ENCODE data around the gene DENND6B.

The DENND6B gene

DNA sequence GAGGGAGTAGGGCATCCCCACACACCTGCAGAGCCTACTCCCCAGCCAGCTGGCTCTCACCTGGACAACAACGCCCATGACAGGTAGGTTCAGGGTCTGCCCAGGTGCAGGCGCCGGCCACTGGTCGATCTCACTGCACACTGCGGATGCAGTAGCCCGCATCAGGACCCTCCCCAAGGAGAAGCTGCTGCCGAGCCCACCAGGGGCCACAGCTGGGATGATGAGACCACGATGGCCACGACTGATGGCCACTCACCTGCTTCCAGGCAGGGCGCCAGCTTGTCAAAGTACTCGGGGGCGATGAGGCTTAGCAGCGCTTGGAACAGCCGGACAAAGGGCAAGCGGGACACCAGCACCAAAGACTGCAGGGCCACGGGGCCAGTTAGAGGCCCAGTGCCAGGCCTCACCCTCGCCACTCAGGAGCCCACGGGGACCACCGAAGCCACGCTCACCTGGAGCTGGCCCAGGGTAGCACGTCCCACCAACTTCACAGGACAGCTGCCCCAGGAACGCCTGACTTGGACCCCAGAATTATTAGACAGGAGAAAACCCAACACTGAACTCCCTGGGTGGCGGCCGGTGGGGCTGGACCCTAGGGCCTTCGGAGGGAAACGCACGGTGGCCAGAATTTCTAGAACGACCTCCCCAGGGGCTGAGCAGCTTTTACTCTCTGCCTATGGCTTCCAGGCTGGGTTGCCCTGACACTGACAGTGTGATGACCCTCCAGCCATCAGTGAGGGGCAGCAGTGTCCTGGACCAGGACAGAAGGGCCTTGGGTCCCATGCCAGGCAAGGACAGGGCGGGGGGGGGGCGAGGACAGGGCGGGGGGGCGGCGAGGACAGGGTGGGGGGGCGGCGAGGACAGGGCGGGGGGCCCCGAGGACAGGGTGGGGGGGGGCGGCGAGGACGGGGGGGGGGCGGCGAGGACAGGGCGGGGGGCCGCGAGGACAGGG, 10.4 kb downstream of the DENND6B start (continued):
- no peak for TF ChIP-seq BACH2 (CRISPR knock-in tag; IDR thresholded peaks at IDR 0.05; ENCODE audit: borderline replicate concordance)
- TF ChIP-seq, protein P1, sequence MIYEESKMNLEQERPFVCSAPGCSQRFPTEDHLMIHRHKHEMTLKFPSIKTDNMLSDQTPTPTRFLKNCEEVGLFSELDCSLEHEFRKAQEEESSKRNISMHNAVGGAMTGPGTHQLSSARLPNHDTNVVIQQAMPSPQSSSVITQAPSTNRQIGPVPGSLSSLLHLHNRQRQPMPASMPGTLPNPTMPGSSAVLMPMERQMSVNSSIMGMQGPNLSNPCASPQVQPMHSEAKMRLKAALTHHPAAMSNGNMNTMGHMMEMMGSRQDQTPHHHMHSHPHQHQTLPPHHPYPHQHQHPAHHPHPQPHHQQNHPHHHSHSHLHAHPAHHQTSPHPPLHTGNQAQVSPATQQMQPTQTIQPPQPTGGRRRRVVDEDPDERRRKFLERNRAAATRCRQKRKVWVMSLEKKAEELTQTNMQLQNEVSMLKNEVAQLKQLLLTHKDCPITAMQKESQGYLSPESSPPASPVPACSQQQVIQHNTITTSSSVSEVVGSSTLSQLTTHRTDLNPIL (CRISPR knock-in tag; IDR thresholded peaks at IDR 0.05; ENCODE audit: low read depth): no peak
- TF ChIP-seq ZNF8 (CRISPR knock-in tag; IDR thresholded peaks at IDR 0.05): no peak
- TF ChIP-seq ARNTL (CRISPR knock-in tag; IDR thresholded peaks at IDR 0.05; ENCODE audit: borderline replicate concordance, low read depth): no peak
- no peak for TF ChIP-seq SNAI2 (CRISPR knock-in tag; IDR thresholded peaks at IDR 0.05)

DNA sequence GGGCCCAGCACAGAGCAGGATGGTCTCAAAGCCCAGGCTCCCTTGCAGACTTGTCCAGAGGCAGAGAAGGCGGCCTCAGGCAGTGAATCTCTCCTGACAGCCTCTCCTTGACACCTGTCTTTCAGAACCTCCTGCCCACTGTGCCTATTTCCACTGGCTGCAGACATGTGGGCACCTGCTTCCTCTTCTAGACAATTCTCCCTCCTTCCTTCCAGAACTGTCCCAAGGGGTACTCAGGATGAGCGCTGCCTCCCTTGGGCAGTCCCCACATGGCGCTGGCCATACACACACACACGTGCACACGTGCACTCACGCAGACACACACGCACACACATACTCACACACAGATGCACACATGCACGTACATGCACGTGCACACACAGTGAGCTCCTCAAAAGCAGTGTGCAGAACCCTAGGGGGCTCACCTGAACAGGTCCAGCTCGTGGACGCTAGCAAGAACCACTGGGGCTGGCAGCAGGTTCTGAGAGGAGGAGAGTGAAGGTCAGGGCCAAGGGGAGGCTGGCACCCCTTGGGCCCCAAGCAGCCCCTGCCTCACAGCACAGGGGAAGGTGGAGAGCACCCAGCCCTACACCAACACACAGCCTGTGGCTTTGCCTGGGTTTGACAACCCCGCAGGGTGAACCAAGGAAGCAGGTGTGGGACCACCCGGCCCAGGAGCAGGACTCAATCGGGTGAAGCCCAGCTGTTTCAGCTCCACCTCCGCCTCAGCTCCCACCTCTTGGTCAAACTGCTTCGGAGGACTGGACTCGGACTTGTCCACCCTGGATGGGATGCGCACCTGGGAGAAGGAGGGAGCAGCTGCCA, 11.3 kb downstream of the DENND6B start:
- ATAC-seq: no peak

DNA sequence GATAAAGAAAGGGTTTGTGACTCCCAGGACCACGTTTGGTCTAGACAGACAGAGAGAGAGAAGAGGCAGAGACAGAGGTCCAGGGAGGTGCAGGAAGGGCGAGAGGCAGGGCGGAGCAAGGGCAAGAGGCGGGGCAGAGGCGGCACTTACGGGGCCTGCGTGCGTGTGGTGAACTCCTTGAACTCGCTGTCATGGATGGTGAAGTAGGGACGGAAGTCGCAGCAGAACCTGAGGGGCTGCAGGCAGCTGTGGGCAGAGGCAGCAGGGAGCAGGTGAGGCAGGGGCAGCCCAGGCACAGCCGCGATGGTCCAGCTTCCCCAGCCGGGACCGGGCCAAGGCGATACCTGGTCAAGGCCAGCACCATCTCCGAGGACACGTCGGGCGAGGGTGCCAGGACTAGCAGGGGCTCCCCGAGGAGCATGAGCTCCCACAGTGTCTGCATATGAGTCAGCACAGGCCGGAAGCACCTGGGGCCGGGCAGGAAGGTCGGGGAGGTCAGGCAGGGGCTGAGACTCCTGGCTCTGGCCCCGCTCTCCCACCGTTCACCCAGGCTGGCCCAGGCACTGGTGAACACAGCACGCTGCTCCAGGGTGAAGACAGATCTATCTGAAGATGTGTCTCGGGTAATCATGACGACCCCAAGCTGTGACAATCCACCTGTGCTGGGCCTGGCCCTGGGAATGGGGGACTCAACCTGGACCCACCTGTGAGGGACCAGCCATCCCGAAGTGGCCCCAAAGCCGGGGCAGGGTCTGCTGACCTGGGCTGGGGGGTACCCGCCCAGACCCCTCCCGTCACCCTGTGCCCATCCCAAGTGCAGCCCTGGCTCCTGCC, 12.1 kb downstream of the DENND6B start:
- ATAC-seq: no peak

More for the DNA sequence above, 11.3 kb downstream of the DENND6B start:
- TF ChIP-seq TOX (CRISPR knock-in tag; IDR thresholded peaks at IDR 0.05; ENCODE audit: borderline replicate concordance) (no peak), GLIS3 (CRISPR knock-in tag; IDR thresholded peaks at IDR 0.05) (no peak), ZC3H10 (CRISPR knock-in tag; IDR thresholded peaks at IDR 0.05) (no peak), BACH2 (CRISPR knock-in tag; IDR thresholded peaks at IDR 0.05; ENCODE audit: borderline replicate concordance) (no peak), ARNTL (CRISPR knock-in tag; IDR thresholded peaks at IDR 0.05; ENCODE audit: borderline replicate concordance, low read depth) (no peak), ZNF565 (CRISPR knock-in tag; conservative IDR thresholded peaks at IDR 0.05; ENCODE audit: low read depth) (no peak), ISL1 (CRISPR knock-in tag; IDR thresholded peaks at IDR 0.05) (no peak)
- TF ChIP-seq, protein P2, sequence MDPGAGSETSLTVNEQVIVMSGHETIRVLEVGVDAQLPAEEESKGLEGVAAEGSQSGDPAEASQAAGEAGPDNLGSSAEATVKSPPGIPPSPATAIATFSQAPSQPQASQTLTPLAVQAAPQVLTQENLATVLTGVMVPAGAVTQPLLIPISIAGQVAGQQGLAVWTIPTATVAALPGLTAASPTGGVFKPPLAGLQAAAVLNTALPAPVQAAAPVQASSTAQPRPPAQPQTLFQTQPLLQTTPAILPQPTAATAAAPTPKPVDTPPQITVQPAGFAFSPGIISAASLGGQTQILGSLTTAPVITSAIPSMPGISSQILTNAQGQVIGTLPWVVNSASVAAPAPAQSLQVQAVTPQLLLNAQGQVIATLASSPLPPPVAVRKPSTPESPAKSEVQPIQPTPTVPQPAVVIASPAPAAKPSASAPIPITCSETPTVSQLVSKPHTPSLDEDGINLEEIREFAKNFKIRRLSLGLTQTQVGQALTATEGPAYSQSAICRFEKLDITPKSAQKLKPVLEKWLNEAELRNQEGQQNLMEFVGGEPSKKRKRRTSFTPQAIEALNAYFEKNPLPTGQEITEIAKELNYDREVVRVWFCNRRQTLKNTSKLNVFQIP (CRISPR knock-in tag; IDR thresholded peaks at IDR 0.05; ENCODE audit: borderline replicate concordance, low read depth): no peak
- TF ChIP-seq, protein P3, sequence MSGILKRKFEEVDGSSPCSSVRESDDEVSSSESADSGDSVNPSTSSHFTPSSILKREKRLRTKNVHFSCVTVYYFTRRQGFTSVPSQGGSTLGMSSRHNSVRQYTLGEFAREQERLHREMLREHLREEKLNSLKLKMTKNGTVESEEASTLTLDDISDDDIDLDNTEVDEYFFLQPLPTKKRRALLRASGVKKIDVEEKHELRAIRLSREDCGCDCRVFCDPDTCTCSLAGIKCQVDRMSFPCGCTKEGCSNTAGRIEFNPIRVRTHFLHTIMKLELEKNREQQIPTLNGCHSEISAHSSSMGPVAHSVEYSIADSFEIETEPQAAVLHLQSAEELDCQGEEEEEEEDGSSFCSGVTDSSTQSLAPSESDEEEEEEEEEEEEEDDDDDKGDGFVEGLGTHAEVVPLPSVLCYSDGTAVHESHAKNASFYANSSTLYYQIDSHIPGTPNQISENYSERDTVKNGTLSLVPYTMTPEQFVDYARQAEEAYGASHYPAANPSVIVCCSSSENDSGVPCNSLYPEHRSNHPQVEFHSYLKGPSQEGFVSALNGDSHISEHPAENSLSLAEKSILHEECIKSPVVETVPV (CRISPR knock-in tag; IDR thresholded peaks at IDR 0.05): no peak

DNA sequence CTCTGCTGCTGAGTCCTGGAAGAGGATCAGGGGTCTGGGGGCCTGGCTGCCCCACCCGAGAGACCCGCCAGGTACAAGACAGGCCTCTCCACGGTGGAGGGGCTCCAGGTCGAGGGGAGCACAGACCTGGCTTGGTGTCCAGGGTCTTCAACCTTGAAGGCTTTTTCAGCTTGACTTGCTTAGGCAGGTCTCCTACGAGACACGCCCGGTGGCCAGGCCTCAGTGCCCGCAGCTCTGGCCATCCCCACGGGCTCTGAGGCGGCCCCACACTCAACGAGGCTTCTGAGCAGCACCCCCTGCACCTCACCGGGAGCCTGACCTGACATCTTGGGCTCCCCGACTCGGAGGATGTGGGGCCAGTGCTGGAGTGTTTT, 12.7 kb downstream of the DENND6B start:
- no peak for TF ChIP-seq OSR1 (CRISPR knock-in tag; IDR thresholded peaks at IDR 0.05)
- TF ChIP-seq ZNF8 (CRISPR knock-in tag; IDR thresholded peaks at IDR 0.05): no peak
- no peak for ATAC-seq

More for the DNA sequence above, 12.1 kb downstream of the DENND6B start:
- TF ChIP-seq ARNTL (CRISPR knock-in tag; IDR thresholded peaks at IDR 0.05; ENCODE audit: borderline replicate concordance, low read depth) (no peak), BACH2 (CRISPR knock-in tag; IDR thresholded peaks at IDR 0.05; ENCODE audit: borderline replicate concordance) (no peak), CSDC2 (CRISPR knock-in tag; IDR thresholded peaks at IDR 0.05) (no peak)

DNA sequence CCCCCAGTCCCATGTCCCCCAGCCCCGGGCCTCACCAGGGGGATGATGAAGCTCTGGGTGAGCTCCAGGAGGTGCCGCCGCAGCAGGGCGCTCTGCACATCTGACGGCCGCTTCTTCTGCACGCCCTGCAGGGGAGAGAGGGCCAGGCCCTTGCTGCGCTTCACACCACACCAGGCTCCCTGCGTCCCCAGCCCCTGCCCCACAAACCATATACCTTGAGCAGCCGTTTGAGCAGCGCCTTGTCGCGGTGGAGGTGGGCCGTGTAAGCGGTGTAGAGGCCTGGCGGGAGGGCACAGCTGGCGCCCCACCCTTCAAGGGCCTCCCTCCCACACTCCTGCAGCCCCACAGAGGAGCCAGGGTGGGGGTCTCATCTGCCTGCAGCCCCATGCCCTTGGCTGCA, 13.2 kb downstream of the DENND6B start:
- no peak for ATAC-seq
- TF ChIP-seq, protein P4, sequence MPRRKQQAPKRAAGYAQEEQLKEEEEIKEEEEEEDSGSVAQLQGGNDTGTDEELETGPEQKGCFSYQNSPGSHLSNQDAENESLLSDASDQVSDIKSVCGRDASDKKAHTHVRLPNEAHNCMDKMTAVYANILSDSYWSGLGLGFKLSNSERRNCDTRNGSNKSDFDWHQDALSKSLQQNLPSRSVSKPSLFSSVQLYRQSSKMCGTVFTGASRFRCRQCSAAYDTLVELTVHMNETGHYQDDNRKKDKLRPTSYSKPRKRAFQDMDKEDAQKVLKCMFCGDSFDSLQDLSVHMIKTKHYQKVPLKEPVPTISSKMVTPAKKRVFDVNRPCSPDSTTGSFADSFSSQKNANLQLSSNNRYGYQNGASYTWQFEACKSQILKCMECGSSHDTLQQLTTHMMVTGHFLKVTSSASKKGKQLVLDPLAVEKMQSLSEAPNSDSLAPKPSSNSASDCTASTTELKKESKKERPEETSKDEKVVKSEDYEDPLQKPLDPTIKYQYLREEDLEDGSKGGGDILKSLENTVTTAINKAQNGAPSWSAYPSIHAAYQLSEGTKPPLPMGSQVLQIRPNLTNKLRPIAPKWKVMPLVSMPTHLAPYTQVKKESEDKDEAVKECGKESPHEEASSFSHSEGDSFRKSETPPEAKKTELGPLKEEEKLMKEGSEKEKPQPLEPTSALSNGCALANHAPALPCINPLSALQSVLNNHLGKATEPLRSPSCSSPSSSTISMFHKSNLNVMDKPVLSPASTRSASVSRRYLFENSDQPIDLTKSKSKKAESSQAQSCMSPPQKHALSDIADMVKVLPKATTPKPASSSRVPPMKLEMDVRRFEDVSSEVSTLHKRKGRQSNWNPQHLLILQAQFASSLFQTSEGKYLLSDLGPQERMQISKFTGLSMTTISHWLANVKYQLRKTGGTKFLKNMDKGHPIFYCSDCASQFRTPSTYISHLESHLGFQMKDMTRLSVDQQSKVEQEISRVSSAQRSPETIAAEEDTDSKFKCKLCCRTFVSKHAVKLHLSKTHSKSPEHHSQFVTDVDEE (CRISPR knock-in tag; IDR thresholded peaks at IDR 0.05): no peak
- no peak for TF ChIP-seq OSR1 (CRISPR knock-in tag; IDR thresholded peaks at IDR 0.05)
- TF ChIP-seq BACH2 (CRISPR knock-in tag; IDR thresholded peaks at IDR 0.05; ENCODE audit: borderline replicate concordance): no peak
- no peak for TF ChIP-seq ZNF8 (CRISPR knock-in tag; IDR thresholded peaks at IDR 0.05)
- no peak for TF ChIP-seq ZFP30 (CRISPR knock-in tag; IDR thresholded peaks at IDR 0.05)
- no peak for TF ChIP-seq ARNTL (CRISPR knock-in tag; IDR thresholded peaks at IDR 0.05; ENCODE audit: borderline replicate concordance, low read depth)
